Hematopoietic multipotent progenitor cell treated with erythropoietin and hydrocortisone succinate and interleukin-3 and kit ligand, for 6 days (in vitro differentiated cells): ENCODE measurements around the gene RPTN.
A peak's percentile ranks its signal among the peaks of the same experiment; 100 is the strongest.

Source experiments
- DNase-seq: peaks from one replicate; pipeline ENCODE4 v3.0.0-alpha.2; 2015

RPTN gene

GRCh38 chr1:152110860-152111514 lies 48.0 kb downstream of the RPTN start:
- DNase-seq, result peak; percentile 55

- peak; percentile 64 for DNase-seq
Measured at GRCh38 chr1:152110365-152110859, 48.6 kb downstream of the RPTN start.

- DNase-seq, result no peak
Measured at GRCh38 chr1:152109998-152110294, 49.1 kb downstream of the RPTN start.

GRCh38 chr1:152109231-152109997 lies 49.6 kb downstream of the RPTN start:
- DNase-seq, result peak; percentile 4

- DNase-seq, result no peak
Measured at GRCh38 chr1:152108882-152109222, 50.2 kb downstream of the RPTN start.

DNA sequence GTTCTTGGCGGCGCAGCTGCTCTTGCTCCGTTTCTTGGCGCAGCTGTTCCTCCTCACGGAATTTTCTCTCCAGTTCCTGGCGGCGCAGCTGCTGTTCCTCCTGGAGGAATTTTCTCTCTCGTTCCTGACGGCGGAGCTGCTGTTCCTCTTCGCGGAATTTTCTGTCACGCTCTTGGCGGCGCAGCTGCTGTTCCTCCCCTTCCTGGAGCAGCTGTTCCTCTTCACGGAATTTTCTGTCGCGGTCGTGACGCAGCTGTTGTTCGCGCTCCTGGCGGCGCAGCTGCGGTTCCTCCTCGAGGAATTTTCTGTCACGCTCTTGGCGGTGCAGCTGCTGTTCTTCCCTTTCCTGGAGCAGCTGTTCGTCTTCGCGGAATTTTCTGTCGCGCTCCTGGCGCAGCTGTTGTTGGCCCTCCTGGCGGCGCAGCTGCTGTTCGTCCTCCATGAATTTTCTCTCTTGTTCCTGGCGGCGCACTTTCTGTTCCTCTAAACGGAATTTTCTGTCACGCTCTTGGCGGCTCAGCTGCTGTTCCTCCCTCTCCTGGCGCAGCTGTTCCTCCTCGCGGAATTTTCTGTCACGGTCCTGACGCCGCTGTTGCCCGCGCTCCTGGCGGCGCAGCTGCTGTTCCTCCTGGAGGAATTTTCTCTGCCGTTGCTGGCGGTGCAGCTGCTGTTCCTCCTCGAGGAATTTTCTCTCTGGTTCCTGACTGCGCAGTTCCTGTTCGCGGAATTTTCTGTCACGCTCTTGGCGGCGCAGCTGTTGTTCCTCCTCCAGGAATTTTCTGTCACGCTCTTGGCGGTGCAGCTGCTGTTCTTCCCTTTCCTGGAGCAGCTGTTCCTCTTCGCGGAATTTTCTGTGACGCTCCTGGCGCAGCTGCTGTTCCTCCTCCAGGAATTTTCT lies 50.8 kb downstream of the RPTN start:
- DNase-seq, result peak; percentile 14

GRCh38 chr1:152107031-152107983 lies 51.7 kb downstream of the RPTN start:
- peak; percentile 5 for DNase-seq

- no peak for DNase-seq
Measured at GRCh38 chr1:152104854-152105253, 54.2 kb downstream of the RPTN start.
